GM12872 (cell line): ENCODE results near the gene HOXB5.

Source experiments
- TF ChIP-seq, protein P1 (sequence below): IDR thresholded peaks from 3 replicates; pipeline ENCODE4 v1.5.1; 2011; ENCODE audit warnings: low read depth, mild to moderate bottlenecking, low read length, moderate library complexity; ENCODE audit not compliant: insufficient read depth

The HOXB5 gene

DNA sequence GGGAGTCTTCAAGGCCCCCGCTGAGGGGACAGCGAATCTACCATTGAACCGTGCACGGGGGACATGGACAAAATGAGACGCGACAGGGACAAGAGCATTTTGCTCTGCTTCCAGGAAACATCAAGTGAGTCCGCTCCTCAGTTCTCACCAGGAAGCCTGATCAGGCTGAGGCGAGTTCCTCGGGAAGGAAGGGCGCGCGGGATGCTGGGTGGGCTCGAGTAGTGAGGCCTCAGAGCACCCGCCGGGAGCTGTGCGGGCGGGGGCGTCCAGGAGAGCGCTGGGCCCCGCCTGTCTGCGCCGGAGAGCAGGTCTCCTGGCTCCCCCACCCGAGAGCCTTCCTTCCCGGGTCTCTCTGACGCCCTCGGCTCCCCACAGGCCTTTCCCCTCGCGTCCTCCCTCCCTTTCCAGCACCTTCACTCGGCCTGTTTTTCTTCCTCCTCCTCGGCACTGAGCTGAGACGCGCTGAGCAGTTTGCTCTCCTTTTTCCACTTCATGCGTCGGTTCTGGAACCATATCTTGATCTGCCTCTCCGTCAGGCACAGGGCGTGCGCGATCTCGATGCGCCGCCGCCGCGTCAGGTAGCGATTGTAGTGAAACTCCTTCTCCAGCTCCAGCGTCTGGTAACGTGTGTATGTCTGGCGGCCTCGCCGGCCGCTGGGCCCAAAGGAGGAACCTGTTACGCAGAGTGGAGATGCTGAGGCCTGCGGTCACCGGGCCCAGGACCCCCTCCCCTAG is 2.6 kb upstream of the HOXB5 start:
- TF ChIP-seq, protein P1, sequence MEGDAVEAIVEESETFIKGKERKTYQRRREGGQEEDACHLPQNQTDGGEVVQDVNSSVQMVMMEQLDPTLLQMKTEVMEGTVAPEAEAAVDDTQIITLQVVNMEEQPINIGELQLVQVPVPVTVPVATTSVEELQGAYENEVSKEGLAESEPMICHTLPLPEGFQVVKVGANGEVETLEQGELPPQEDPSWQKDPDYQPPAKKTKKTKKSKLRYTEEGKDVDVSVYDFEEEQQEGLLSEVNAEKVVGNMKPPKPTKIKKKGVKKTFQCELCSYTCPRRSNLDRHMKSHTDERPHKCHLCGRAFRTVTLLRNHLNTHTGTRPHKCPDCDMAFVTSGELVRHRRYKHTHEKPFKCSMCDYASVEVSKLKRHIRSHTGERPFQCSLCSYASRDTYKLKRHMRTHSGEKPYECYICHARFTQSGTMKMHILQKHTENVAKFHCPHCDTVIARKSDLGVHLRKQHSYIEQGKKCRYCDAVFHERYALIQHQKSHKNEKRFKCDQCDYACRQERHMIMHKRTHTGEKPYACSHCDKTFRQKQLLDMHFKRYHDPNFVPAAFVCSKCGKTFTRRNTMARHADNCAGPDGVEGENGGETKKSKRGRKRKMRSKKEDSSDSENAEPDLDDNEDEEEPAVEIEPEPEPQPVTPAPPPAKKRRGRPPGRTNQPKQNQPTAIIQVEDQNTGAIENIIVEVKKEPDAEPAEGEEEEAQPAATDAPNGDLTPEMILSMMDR: no peak

DNA sequence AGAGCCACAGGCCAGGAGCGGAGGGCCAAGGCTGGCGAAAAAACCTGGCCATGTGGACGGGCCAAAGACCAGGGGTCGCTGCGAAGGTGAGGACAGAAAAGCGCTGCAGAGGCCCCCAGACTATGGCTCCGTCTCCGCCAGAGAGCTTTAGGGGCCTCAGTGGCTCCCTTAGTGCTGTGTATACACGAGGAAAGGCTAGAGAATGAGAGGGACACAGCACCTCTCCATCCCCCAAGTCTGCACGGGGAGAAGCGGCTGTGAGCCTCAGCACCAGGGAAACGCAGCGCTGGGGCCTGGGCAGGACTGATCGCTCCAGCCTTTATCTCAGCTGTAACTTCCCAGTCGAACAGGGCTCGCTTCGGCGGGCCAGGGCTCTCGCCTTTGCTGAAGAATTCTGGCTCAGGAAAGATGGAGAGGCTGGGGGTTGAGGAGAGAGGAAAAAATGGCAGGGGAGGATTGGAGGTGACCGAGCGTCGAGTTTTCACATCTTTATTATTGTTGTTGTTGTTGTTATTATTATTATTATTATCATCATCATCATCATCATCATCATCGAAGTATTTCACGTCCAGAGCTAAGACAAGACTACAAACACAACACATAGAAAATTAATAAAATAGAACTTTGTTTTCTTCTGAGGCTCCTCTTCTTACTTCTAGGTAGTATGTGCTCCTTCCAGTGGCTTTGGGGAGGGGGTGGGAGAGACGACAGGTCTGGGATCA is 1.9 kb upstream of the HOXB5 start:
- TF ChIP-seq, protein P1: no peak

DNA sequence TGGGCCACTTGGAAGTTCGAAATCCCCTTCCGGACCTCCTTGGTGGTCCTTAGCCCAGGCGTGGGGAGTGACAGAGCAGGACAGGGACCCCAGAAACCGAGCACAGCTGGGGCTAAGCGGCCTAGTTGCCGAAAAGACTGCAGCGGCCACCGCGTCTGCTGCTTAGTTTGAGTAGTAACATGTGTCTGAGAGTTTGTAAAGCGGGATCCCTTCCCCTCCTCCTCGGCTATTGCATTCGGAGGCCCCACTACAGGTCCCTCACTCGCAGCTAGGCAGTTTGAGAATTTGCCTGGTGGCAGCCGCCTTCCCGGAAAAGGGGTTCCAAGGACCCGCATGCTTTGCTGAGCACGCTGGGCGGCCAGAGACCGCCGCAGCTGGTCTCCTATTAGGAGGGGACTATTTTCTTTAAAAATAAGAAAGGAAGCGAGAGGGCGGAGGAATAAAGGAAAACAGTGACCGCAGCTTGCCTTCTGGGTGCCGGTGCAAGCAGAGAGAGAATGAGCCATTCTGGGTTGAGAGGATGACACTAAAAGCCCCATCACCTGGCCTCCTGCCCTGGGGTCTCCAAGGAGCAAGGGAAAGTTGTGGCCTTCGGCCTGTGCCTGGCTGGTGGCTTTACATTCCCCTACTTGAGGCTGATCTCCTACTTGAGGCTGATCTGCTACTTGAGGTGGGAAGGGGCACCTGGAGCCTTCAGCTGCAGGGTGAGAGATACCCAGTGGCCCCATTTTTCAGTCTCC is 1.1 kb upstream of the HOXB5 start:
- TF ChIP-seq, protein P1: no peak

DNA sequence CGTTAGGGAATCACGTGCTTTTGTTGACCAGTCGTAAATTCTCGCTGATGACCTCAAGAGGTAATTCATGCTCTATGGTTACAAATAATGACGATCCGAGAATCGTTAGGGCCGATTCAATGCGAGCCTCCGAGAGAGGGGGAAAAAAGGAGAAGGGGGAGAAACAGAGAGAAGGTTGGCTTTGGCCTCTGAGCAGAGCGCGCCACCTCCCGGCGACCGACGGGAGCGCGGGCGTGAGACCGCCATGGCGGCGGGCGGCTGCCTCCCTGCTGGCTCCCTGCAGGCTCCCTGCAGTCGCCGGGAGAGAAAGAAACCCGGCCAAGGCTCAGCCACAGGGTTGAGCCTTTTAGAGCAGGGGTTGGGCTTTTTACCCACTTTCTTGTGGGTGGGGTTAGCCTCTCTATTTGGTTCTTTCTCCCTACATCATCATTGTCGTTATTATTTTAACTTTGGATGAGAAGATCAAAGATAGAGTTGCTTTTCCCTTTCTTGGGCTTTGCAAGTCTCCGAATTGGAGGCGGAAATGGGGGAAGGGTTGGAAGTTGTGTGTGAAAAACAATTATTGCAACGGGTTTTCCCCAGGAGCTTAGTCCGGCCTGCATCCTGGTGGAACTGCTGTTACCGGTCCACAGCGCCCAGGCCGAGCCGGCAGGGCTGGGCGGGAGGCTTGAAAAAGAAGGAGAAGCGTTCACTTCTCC is 410 bp upstream of the HOXB5 start:
- TF ChIP-seq, protein P1: peak; percentile 98

DNA sequence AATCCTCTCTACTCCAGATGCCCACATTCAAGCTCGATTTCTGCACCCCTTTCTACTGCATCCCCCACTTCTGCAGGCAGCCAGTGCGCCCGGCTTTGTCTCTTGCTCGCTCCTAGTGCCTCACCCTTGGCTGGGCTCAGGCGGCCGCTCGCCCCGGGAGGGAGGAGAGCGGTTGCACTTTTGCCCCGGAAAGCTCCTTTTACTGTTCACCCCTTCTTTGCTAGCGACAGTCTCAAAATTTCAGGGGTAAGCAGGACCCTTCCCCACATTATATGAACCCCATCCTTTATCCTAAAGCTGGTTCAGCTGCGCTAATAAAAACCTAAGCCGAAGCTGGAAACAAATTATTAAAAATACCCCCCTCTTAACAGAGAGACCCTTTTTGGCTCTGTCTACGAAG is 1.0 kb downstream of the HOXB5 start:
- TF ChIP-seq, protein P1: no peak

DNA sequence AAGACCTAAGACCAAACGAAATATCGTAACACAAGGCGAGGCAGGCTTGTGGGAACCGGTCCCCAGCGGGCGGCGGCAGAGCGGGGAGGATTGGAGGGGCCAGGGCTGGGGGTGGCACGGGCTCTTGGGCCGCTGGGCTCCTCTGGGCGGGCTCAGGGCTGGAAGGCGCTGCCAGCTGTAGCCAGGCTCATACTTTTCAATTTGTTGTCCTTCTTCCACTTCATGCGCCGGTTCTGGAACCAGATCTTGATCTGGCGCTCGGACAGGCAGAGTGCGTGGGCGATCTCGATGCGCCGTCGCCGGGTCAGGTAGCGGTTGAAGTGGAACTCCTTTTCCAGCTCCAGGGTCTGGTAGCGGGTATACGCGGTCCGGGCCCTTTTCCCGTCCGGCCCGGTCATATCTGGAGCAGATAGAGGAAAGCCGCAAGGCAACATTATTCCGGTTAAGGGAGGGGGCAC is 1.5 kb downstream of the HOXB5 start:
- TF ChIP-seq, protein P1: no peak
